Measurements from ENCODE around the gene MAP3K2. TPM values are rescaled to one million over a fixed set of nuclear protein-coding genes. Genes with fewer than 3 reads are reported as not detected.

The MAP3K2 gene
- total and polyA plus RNA-seq, 2 of the 8 experiments (the other 6 are each of a cell fraction or from before 2014, with no cell fraction given): 2.0 to 23.2 TPM

DNA sequence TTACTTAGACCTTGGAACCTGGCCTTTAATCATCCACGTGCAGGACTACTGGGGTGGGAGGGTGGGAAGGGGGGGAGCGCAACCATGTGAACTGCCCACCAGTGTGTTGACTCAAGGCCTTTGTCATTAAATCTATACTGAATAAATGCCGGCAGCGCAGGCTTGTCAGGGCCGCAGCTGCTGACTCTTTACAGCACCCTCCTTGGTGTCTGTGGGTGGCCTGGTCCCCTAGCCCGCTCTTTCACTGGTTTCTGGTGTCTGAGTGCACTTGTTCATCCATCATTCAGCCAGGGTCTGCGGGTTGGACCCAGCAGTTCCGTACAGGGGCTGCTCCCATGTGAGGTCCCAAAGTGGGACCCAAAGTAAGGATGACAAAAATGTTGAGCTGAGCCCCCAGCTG lies 11.5 kb downstream of the MAP3K2 start:
- Histone ChIP-seq H3K79me2 (ENCODE audit: control insufficient read depth in 1 of 2, insufficient read depth in 2 of 2, low read length in 2 of 2) (peaks cover 0 to 95% of the 10 kb centered on the region in 2 experiments), H3K23me2 (ENCODE audit: low read depth, low read length) (no peaks in the 10 kb centered on the region), H3K4me3 (ENCODE audit: extremely low read depth in 1 of 4, insufficient read depth in 2 of 4, low read depth in 3 of 4, low read length in 4 of 4) (no peak overlapping the region), H3K36me3 (ENCODE audit: control insufficient read depth in 2 of 4, insufficient read depth in 4 of 4, low read length in 3 of 4) (peaks cover 0 to 15% (median 3%) of the 10 kb centered on the region in 4 experiments; a peak in 3 of 8 replicates), H2BK15ac (ENCODE audit: low read length) (no peak overlapping the region), H4K20me1 (replicated peaks in 1 of 2; ENCODE audit: control insufficient read depth in 1 of 2, insufficient read depth in 2 of 2, low read length in 2 of 2) (no peaks in the 10 kb centered on the region), H4K91ac (replicated peaks; ENCODE audit: insufficient read length, low read length) (no peak overlapping the region), H3K14ac (ENCODE audit: insufficient read length) (no peak overlapping the region), H4K5ac (ENCODE audit: insufficient read length, low read depth, low read length) (no peak overlapping the region), H2BK12ac (ENCODE audit: low read depth, low read length) (no peak overlapping the region), H3K9me3 (ENCODE audit: insufficient read depth in 2 of 2, low read depth in 1 of 2, low read length in 1 of 2) (peaks cover 31 to 36% of the 10 kb centered on the region in 2 experiments), H3K27ac (ENCODE audit: low read depth, low read length) (no peak overlapping the region), H2AFZ (ENCODE audit: low read length) (no peak overlapping the region), H3K4ac (replicated peaks; ENCODE audit: insufficient read length, low read depth, low read length) (no peak overlapping the region), H3K18ac (ENCODE audit: extremely low read depth, low read length) (no peak overlapping the region), H3K9ac (replicated peaks in 1 of 4; ENCODE audit: extremely low read depth in 1 of 4, low read depth in 3 of 4, low read length in 3 of 4) (no peak overlapping the region), H2BK5ac (ENCODE audit: low read depth, low read length) (no peak overlapping the region), H4K8ac (ENCODE audit: extremely low read depth, insufficient read depth, low read length) (no peak overlapping the region), H3K23ac (ENCODE audit: insufficient read length) (no peak overlapping the region), H3K56ac (replicated peaks; ENCODE audit: insufficient read length, low read depth, low read length) (no peak overlapping the region), H2BK120ac (replicated peaks; ENCODE audit: low read depth, low read length) (no peak overlapping the region), H3K79me1 (ENCODE audit: low read depth, low read length) (no peaks in the 10 kb centered on the region; the same call in 1 of the 2 replicates), H3K4me2 (ENCODE audit: insufficient read depth in 1 of 2, low read depth in 2 of 2, low read length in 2 of 2) (no peak overlapping the region), H2AK5ac (ENCODE audit: low read depth, low read length) (no peak overlapping the region), H2BK20ac (ENCODE audit: low read length) (no peak overlapping the region), H3K27me3 (replicated peaks in 1 of 4; ENCODE audit: control insufficient read depth in 3 of 4, extremely low read depth in 1 of 4, insufficient read depth in 3 of 4, low read length in 3 of 4) (no peaks in the 10 kb centered on the region), H3K4me1 (replicated peaks in 1 of 4; ENCODE audit: control insufficient read depth in 3 of 4, insufficient read depth in 4 of 4, low read length in 3 of 4) (no peaks in the 10 kb centered on the region)
- ChIA-PET CTCF (ENCODE audit: partially characterized antibody) (interaction anchor here (0.6 to 2.0 kb wide), 3 partner anchors 14 to 103 kb away, joined by 3 to 5 read pairs (median 4); no protein-coding TSS in a partner anchor), POLR2A (ENCODE audit: partially characterized antibody) (no interaction called here)
- no peak for FAIRE-seq
- TF ChIP-seq SIX5 (IDR thresholded peaks at IDR 0.05; ENCODE audit: low read depth, low read length) (no peak), EP300 (IDR thresholded peaks at IDR 0.05; ENCODE audit: borderline replicate concordance in 1 of 2, low read depth in 2 of 2, low read length in 2 of 2) (no peak), SP4 (IDR thresholded peaks at IDR 0.05; ENCODE audit: low read length) (no peak), SIRT6 (IDR thresholded peaks at IDR 0.05; ENCODE audit: low read length) (no peak), POU5F1 (IDR thresholded peaks at IDR 0.05; ENCODE audit: low read depth, low read length) (no peak), KDM5A (IDR thresholded peaks at IDR 0.05; ENCODE audit: low read length) (no peak), SAP30 (IDR thresholded peaks at IDR 0.05; ENCODE audit: insufficient read depth, insufficient replicate concordance, low read length) (no peak), ATF2 (IDR thresholded peaks at IDR 0.05; ENCODE audit: low read length) (no peak), RBBP5 (IDR thresholded peaks at IDR 0.05; ENCODE audit: borderline replicate concordance, low read depth, low read length) (no peak)
- DNase-seq (ENCODE audit: low read depth in 1 of 2, low spot score in 2 of 2): no peak
- 91% methylated on average over 7 of the region's 8 CpGs; no CpG with 5 or more reads in 1 of the 2 experiments for WGBS, 2 experiments (ENCODE audit: extremely low coverage in 1 of 2, insufficient coverage in 1 of 2, insufficient read length in 1 of 2, insufficient replicate concordance in 2 of 2, low coverage in 1 of 2, low lambda C conversion rate in 2 of 2, missing lambda C conversion rate in 1 of 2)
